ENCODE measurements around the gene CNTFR.

DNA sequence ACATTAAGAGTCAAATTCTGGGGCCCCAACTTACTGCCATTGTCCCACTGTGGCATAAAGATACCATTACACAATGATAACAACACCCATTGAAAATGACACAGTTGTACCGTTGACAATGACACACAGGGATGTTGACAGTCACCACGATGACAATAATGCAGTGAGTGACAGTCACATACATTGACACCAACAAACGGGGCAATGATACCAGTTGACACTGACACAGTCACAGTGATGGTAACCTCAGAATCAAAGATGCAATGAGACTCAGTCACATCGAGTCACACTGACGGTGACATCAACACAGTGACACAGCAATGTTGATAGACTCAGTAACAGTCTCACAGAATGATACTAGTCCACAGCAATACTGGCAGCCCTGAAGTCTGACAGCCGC, 16.9 kb downstream of the CNTFR start:
- TF ChIP-seq, protein P1, sequence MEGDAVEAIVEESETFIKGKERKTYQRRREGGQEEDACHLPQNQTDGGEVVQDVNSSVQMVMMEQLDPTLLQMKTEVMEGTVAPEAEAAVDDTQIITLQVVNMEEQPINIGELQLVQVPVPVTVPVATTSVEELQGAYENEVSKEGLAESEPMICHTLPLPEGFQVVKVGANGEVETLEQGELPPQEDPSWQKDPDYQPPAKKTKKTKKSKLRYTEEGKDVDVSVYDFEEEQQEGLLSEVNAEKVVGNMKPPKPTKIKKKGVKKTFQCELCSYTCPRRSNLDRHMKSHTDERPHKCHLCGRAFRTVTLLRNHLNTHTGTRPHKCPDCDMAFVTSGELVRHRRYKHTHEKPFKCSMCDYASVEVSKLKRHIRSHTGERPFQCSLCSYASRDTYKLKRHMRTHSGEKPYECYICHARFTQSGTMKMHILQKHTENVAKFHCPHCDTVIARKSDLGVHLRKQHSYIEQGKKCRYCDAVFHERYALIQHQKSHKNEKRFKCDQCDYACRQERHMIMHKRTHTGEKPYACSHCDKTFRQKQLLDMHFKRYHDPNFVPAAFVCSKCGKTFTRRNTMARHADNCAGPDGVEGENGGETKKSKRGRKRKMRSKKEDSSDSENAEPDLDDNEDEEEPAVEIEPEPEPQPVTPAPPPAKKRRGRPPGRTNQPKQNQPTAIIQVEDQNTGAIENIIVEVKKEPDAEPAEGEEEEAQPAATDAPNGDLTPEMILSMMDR (IDR thresholded peaks at IDR 0.05; ENCODE audit: low read depth, low read length, poor library complexity, severe bottlenecking): no peak
- TF ChIP-seq EZH2phosphoT487 (IDR thresholded peaks at IDR 0.05; ENCODE audit: borderline replicate concordance, low read length): no peak
